Measurements from ENCODE around the gene FUBP3.

Gene FUBP3

DNA sequence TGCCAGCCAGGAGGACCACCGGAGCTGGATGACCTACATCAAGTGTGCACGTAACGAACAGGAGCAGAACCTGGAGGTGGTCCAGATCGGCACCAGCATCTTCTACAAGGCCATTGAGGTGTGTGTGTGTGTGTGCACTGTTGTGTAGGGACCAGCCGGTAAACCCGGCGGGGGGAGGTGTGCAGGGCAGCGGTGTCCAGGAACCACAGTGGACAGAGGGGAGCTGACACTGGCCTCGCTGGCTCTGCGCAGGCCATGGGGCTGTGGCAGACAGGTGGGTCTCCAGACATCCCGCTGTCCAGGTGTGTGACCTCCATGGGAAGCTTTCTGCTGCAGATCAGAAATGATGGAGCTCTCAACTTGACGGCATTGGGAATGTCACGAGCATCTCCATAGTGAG is 88.8 kb downstream of the FUBP3 start:
- TF ChIP-seq, protein P1, sequence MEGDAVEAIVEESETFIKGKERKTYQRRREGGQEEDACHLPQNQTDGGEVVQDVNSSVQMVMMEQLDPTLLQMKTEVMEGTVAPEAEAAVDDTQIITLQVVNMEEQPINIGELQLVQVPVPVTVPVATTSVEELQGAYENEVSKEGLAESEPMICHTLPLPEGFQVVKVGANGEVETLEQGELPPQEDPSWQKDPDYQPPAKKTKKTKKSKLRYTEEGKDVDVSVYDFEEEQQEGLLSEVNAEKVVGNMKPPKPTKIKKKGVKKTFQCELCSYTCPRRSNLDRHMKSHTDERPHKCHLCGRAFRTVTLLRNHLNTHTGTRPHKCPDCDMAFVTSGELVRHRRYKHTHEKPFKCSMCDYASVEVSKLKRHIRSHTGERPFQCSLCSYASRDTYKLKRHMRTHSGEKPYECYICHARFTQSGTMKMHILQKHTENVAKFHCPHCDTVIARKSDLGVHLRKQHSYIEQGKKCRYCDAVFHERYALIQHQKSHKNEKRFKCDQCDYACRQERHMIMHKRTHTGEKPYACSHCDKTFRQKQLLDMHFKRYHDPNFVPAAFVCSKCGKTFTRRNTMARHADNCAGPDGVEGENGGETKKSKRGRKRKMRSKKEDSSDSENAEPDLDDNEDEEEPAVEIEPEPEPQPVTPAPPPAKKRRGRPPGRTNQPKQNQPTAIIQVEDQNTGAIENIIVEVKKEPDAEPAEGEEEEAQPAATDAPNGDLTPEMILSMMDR (IDR thresholded peaks at IDR 0.05; ENCODE audit: borderline replicate concordance, control extremely low read depth, extremely low read depth, insufficient read depth, missing control alignments), result no peak
- DNase-seq (ENCODE audit: low spot score), result no peak
- in situ Hi-C loops (cut with MboI; ENCODE audit: low sequenced_read_pairs, unreplicated experiment), result no loop called here

DNA sequence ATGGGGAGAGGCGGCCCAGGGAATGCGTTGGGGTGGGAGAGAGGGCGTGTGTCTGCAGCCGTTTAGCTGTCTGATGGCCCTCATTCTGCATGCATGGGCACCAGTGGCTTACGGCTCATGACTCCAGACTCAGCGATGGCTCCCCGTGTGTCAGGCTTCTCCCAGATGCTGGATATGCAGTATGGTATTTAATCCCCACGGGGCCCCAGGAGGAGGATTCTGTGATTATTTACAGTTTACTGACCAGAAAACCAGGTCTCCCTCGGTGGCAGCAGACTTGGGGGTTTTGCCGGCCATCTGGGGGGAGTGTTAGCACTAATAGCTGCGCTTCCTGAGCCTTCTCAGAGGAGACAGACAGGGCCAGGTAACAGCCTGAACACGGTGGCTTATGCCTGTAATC is 89.3 kb downstream of the FUBP3 start:
- DNase-seq (ENCODE audit: low spot score), result no peak
- TF ChIP-seq, protein P1 (IDR thresholded peaks at IDR 0.05; ENCODE audit: borderline replicate concordance, control extremely low read depth, extremely low read depth, insufficient read depth, missing control alignments), result no peak
- in situ Hi-C loops (cut with MboI; ENCODE audit: low sequenced_read_pairs, unreplicated experiment), result no loop called here

DNA sequence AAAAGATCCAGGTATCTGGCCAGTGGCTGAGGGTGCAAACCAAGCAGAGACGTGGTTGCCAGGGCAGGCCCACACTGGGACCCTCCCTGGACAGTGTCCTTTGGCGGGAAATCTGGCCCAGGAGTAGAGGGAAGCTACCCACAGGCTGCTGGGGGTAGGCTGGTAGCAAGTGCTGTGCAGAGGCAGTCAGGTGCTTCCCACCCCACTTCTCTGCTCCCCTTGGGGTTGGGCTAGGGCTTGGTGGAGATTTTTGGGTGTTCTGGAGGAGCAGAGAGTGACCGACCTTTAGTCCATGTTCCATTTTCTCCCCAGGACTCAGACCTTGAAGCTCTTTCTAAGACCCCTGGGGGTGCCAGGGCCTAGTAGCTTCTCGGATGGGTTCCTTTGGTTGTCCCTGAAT is 90.6 kb downstream of the FUBP3 start:
- TF ChIP-seq, protein P1 (IDR thresholded peaks at IDR 0.05; ENCODE audit: borderline replicate concordance, control extremely low read depth, extremely low read depth, insufficient read depth, missing control alignments), result no peak
- no peak for DNase-seq (ENCODE audit: low spot score)
- in situ Hi-C loops (cut with MboI; ENCODE audit: low sequenced_read_pairs, unreplicated experiment), result no loop called here

DNA sequence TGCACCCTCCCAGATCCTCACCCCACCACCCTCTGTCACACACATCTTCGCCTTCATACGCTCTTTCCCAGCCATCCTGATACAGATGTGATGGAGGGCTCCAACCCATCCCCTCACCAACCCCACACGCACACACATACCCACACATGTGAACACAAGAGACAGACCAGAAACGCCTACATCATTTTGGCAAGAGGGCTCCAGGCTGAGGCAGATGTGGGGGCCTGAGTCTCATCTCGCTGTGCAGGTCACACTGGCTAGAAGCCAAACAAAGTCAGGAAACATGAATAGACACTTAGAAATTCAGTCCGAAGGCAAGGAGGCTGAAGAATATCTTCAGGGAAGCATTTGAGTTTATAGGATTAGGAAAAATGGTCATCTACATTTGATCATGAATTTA is 91.3 kb downstream of the FUBP3 start:
- DNase-seq (ENCODE audit: low spot score), result no peak
- TF ChIP-seq, protein P1 (IDR thresholded peaks at IDR 0.05; ENCODE audit: borderline replicate concordance, control extremely low read depth, extremely low read depth, insufficient read depth, missing control alignments), result no peak
- in situ Hi-C loops (cut with MboI; ENCODE audit: low sequenced_read_pairs, unreplicated experiment), result no loop called here

DNA sequence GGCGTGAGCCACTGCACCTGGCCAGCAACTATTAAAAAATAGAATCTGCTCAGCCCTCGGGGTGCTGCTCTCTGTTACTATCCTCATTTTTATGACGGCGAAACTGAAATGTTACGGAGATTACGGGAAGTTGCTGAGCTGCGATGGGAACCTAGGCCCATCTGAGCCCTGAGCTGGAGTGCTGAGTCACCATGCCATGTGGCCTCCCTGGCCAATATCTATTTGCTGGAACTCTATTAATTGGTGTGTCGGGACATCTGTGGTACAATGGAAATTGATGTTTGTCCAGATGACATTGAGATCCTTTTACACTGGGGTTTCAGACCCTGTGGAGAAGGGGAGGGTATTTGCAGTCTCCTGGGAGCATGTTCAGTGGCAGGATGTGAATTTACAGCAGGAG is 93.1 kb downstream of the FUBP3 start:
- no peak for DNase-seq (ENCODE audit: low spot score)
- TF ChIP-seq, protein P1 (IDR thresholded peaks at IDR 0.05; ENCODE audit: borderline replicate concordance, control extremely low read depth, extremely low read depth, insufficient read depth, missing control alignments), result no peak
- in situ Hi-C loops (cut with MboI; ENCODE audit: low sequenced_read_pairs, unreplicated experiment), result no loop called here

DNA sequence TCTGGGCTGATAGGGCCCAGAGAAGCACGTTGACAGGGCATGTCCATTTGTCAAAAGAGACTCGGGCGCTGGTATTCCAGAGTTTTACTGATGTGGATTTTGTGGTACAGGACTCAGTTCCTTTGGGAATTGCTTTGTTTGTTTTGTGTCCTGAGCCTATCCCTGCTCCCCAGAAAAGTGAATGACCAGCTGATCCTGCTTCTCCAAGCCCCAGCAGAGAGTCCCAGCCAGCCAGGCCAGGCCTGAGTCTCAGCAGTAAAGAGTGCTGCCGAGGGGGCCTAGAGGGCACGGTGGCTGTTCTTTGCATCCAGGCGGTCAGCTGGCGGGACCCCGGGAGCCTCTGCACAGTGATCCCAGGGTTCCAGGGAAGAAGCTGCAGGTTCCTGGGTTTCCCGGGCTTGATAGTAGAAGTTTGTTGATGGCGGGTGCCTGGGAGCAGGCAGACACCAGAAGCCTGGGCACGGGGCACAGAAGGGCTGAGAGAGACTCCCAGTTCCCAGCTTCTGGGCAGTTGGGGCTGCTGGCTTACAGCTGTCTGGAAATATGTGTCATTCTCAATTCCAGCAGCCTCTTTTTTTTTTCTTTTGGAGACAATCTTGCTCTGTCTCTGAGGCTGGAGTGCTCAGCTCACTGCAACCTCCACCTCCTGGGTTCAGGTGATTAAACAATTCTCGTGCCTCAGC is 93.7 kb downstream of the FUBP3 start:
- in situ Hi-C loops (cut with MboI; ENCODE audit: low sequenced_read_pairs, unreplicated experiment), result no loop called here
- no peak for DNase-seq (ENCODE audit: low spot score)
- TF ChIP-seq, protein P1 (IDR thresholded peaks at IDR 0.05; ENCODE audit: borderline replicate concordance, control extremely low read depth, extremely low read depth, insufficient read depth, missing control alignments), result no peak

Data from GM13976 (cell line).